SW 1271 (cell line): ENCODE data around the gene ZBTB20.

Experiments
- DNase-seq, 2 experiments: peaks; one replicate each; lab custom pipeline; 2025; lab: John Stamatoyannopoulos, UW

The ZBTB20 gene

GRCh38 chr3:114374433-114374990 is 772.6 kb downstream of the ZBTB20 start:
- DNase-seq, result no peak

DNA sequence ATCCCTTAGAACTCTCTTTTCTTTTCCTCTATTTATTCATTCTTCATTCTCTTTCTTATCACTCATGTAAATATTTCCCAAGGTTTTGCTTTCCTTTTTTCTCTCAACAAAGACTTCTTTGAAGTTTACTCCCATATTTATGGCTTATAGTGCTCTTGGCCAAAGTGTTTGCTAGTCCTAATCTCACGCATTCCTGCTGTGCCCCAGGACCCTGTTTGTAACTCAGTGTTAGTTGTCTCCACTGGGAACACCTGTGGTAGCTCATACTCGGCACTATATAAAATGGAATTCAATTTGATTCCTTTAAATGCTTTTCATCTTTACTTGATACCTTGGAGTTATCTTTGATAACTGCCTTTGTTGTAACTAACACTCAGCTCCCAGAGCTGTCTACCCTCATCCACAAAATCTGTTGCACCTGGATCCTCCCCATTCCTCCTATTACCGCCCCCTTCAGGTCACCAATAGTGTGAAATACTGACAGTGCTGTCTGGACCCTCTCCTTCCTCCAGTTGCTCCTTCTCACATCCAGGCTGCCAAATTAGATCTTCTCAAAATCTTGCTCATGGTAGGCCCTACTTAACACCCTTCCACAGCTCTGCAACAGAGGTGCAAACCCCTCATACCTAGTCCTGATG is 776.4 kb downstream of the ZBTB20 start:
- no peak for DNase-seq

DNA sequence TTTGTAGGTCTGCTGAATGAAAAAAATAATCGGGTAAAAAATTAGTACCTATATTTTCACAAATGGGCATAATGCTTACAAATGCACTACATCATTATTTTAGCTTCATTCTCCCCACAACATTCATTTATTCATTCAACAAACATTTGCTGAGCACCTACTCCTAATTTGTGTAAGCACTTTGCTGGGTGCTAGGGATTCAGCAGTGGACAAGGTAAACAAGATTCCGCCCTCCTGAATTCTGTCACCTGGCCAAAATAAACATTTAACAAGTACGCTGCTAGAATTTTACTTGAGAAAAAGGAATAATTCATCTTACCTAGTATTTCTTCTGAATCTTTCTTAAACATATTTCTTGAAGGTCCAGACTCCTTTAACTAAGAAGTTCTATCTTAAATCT is 781.2 kb downstream of the ZBTB20 start:
- no peak for DNase-seq

DNA sequence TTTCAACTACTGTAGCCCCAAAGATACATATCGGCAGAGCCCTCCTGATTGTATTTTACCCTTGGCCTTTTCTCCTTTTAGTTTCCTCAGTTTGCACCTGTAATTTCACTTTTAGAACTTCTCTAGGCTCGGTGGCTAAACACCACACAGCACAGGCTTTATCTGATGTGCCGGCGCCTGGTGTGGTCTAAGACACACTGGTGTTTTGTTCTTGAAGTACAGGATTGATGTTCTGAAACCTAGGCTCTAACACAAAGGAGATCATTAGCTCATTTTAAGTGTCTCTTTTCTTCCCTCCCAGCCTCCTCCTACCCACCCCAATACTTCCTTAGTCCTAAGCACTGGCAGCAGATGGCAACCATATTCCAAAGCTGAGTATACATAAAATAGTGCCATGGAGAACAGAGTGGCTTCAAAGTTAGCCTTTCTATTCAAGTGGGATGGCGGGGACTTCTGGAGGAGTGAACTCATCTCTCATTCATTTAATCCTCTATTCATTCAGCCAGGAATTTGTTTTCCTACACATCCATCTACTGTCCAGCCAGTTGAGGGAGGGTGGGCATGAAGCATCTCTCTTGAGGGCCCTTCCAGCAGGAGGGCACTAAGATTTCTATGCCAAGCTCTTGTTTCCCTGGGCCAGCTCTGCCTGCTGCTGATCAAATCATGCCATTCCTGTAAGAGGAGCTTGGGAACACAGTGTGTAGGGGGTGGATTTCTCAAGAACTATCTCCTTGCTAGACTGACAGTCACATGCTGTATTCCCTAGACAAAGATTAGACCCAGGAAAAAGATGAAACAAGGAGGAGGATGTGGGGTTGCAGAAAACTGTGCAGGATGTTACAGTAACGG is 782.1 kb downstream of the ZBTB20 start:
- no peak for DNase-seq

GRCh38 chr3:114363554-114364202 is 783.4 kb downstream of the ZBTB20 start:
- no peak for DNase-seq

GRCh38 chr3:114362815-114363214 is 784.3 kb downstream of the ZBTB20 start:
- peak in 1 of 2 experiments; percentile 31 for DNase-seq

GRCh38 chr3:114361391-114361790 is 785.7 kb downstream of the ZBTB20 start:
- no peak for DNase-seq

DNA sequence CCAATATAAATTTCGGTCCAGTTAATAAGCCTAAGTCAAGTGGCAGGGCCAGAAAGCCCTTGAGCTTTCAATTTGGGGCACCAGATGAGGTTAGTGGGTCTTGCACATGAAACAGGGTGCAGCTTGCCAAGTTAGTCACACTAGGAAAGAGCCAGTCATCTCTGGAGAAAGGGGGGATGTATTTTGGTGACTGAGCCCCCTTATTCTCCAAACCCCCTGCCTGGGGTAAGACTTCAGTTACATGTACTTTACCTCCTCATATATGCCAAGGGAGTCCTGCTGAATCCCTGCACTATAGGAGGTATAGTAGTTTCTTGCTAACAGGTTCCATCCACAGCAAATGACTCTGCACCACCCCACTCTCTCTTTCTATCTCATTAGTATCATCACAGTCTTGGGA is 790.6 kb downstream of the ZBTB20 start:
- no peak for DNase-seq

GRCh38 chr3:114356066-114356465 is 791.0 kb downstream of the ZBTB20 start:
- DNase-seq, result no peak

DNA sequence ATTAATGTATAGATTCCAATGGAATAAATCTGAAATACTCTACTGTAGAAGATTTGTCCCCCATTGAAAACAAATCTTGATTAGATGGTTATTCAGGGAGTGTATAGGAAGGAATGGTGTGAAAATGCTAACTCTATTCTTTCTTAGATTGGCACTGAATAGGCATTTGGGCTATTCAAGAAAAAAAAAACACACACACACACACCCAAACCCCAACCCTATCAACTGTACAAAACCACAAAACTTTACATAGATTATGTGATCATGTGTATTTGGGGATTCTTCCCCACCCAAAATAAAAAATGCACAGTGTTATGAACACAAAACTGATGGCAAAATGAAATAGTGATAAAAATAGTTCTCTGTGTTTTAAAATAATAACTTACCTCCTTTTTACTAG is 791.4 kb downstream of the ZBTB20 start:
- no peak for DNase-seq

DNA sequence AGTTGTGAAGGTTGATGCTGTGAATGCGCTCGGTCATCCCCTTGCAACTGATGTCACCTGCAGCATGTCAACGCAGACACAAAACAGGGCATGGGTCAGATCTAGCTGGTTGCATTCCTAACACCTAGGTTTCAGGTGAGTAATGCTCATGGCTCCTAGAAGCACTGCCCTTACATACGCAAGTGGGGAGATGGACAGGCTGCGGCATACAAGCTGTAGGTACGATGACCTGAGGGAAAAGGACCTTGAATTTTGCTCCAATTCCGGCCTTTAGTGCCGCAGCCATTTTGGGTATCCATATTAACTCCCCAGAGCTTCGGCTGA is 795.3 kb downstream of the ZBTB20 start:
- no peak for DNase-seq

DNA sequence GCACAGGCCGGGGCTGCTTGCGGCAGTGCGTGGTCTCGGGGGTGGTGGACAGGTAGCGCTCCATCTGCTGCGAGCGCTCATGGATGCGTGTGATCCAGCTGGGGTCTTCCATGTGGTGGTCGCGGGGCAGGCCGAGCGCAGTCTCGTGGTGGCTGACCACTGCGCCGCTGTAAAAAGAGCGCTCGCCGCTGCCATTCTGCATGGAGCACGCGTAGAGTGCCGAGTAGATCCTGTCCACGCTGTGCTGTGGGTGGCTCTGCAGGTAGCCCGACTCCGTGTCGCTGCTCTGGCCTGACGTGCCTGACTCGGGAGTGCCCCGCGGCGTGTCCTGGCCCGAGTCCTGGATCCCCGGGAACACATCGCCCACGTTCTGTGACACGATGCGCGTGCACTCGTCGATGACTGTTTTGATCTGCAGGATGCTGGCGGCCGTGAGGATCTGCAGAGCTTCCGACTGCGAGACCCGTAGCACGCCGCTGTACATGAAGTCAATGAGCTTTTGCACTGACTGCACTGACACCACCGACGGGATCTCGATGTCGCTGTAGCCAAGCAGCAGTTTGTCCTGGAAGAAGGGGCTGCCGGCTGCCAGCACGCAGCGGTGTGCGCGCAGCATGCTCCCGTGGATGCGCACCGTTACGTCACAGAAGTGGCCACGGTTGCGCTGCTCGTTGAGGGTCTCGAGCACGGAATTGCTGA is 795.8 kb downstream of the ZBTB20 start:
- no peak for DNase-seq

GRCh38 chr3:114350690-114351089 is 796.4 kb downstream of the ZBTB20 start:
- no peak for DNase-seq

GRCh38 chr3:114350271-114350670 is 796.8 kb downstream of the ZBTB20 start:
- no peak for DNase-seq

- DNase-seq, result no peak
These were observed 802.6 kb downstream of the ZBTB20 start for GRCh38 chr3:114344492-114344891.

DNA sequence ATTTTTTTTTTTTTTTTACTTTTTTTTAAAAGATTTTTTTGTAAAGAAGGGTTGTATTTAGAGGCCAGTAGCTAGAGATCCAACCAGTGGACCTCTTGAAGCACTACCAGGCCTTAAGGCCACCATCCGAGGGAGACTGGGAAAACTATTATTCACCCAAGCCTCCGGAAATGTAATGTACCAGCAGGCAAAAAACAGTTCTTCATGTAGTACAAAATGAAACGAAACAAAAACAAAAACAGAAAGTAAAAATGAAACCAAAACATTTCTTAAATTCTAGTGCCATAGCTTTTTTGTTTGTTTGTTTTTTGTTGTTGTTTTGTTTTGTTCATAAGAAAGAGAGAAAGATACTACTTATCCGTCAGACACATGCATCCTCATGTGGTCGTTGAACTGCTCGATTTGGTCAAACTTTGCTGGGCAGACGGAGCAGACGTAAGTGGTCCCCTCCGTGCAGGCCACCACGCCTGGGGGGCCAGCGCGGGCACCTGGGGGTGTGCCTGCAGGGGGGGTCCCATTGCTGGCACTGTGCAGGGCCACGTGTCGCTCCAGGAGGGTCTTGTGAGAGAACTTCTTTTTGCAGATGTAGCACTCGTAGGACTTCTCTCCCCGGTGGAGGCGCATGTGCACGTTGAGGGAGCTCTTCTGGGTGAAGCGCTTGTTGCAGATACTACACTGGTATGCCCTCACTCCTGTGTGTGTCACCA is 808.3 kb downstream of the ZBTB20 start:
- DNase-seq, result no peak

DNA sequence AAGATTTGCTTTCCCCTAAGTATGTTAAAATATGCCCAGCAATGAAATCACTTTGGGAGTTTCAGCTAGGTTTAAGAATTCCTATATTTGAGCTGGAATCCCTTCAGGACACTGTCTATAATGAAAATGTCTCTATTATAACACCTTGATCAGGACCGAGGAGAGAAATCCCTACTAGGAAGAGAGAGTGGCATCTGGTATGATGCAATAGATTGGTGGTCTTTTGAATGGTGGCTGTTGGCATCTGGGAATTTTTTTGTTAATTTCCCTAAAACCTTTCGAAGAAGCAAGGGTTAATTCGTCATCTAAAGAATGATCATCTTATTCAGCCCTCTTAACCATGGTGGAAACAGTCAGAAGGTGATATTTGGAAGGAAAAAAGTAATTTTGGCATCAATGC is 810.2 kb downstream of the ZBTB20 start:
- no peak for DNase-seq

DNA sequence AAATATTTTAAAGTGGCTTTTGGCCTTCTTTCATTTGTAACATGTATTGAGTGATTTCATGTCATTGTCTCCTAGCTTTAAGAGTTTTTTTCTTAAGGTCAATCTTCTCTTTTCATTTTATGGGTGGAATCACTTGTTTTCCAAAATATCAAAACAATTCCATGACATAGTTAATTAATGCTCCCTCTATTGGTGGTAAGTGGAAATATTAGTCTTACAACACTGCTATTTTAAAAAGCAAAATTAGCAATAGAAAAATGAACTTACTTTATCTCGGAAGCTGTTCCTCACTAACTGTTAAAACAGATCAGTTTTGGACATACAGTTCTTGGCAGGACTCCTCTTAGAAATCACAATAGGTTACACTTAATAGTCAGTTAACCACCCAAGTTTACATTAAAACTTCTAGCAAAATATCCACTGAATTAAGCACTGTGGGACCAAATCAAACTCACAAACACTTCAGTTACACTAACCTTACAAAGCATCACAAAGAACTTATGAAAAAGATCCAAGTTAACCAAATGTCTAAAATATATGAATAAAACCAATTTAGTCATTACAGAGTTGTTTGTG is 810.9 kb downstream of the ZBTB20 start:
- DNase-seq, result peak in 1 of 2 experiments; percentile 20

GRCh38 chr3:114333923-114334240 is 813.2 kb downstream of the ZBTB20 start:
- DNase-seq, result no peak

GRCh38 chr3:114333180-114333922 is 813.7 kb downstream of the ZBTB20 start:
- no peak for DNase-seq
